Nephron progenitor cell (in vitro differentiated cells): Measurements from ENCODE around the gene TJAP1.
A peak's percentile ranks its signal among the peaks of the same experiment; 100 is the strongest.

Experiments
- DNase-seq: peaks from one replicate; pipeline ENCODE4 v3.0.0; 2021
- H3K27ac Mint-ChIP-seq: 2 replicates; pipeline ENCODE4 v1.8.0; 2021; ENCODE audit warnings: mild to moderate bottlenecking, moderate library complexity, mixed read lengths
- H3K27me3 Mint-ChIP-seq: 2 replicates; pipeline ENCODE4 v1.8.0; 2021; ENCODE audit warnings: mild to moderate bottlenecking, low read depth, mixed read lengths; ENCODE audit not compliant: poor library complexity
- H3K36me3 Mint-ChIP-seq: 2 replicates; pipeline ENCODE4 v1.8.0; 2021; ENCODE audit warnings: low read depth, mixed read lengths
- H3K4me1 Mint-ChIP-seq: 2 replicates; pipeline ENCODE4 v1.8.0; 2021; ENCODE audit warnings: mixed read lengths
- H3K4me3 Mint-ChIP-seq: 2 replicates; pipeline ENCODE4 v1.8.0; 2021; ENCODE audit warnings: mild to moderate bottlenecking, moderate library complexity, mixed read lengths
- H3K9me3 Mint-ChIP-seq: 2 replicates; pipeline ENCODE4 v1.8.0; 2021; ENCODE audit warnings: mild to moderate bottlenecking, moderate library complexity, mixed read lengths
- CTCF ChIP-seq: fragments of 200-600 bp; sonication (generic); IDR thresholded peaks from 2 replicates; pipeline ENCODE4 v1.5.0; 2021; ENCODE audit warnings: antibody characterized with exemption

Gene TJAP1

GRCh38 chr6:43478008-43478372 is 620 bp downstream of the TJAP1 start:
- no peak for TF ChIP-seq CTCF
- peak overlapping the region; percentile 92 for H3K4me3 Mint-ChIP-seq

GRCh38 chr6:43481075-43481474 is 3.7 kb downstream of the TJAP1 start:
- no peak for DNase-seq
- Mint-ChIP-seq H3K36me3 (peaks cover 6% of the 10 kb centered on the region), H3K27me3 (peaks cover 9% of the 10 kb centered on the region), H3K9me3 (no peaks in the 10 kb centered on the region), H3K4me3 (no peak overlapping the region), H3K27ac (no peak overlapping the region), H3K4me1 (peaks cover 55% of the 10 kb centered on the region)
- TF ChIP-seq CTCF = no peak

More at GRCh38 chr6:43478008-43478372, 620 bp downstream of the TJAP1 start:
- peak overlapping the region; percentile 81 for H3K27ac Mint-ChIP-seq
- DNase-seq = no peak
- H3K9me3 Mint-ChIP-seq = no peaks in the 10 kb centered on the region
- peaks cover 65% of the 10 kb centered on the region for H3K4me1 Mint-ChIP-seq
- peaks cover under 1% of the 10 kb centered on the region for H3K36me3 Mint-ChIP-seq
- peaks cover 9% of the 10 kb centered on the region for H3K27me3 Mint-ChIP-seq

- no peak for TF ChIP-seq CTCF
- peaks cover 50% of the 10 kb centered on the region for H3K4me1 Mint-ChIP-seq
- no peak overlapping the region for H3K27ac Mint-ChIP-seq
- H3K4me3 Mint-ChIP-seq = no peak overlapping the region
- H3K27me3 Mint-ChIP-seq = peaks cover 9% of the 10 kb centered on the region
- H3K9me3 Mint-ChIP-seq = no peaks in the 10 kb centered on the region
- no peak for DNase-seq
- H3K36me3 Mint-ChIP-seq = peaks cover 6% of the 10 kb centered on the region
These were observed 4.3 kb downstream of the TJAP1 start for GRCh38 chr6:43481591-43482236.

GRCh38 chr6:43488667-43489276 is 11.4 kb downstream of the TJAP1 start:
- TF ChIP-seq CTCF = no peak
- no peak for DNase-seq
- Mint-ChIP-seq H3K27ac (no peak overlapping the region), H3K4me3 (no peak overlapping the region), H3K27me3 (no peaks in the 10 kb centered on the region), H3K36me3 (no peaks in the 10 kb centered on the region), H3K9me3 (no peaks in the 10 kb centered on the region), H3K4me1 (peaks cover 15% of the 10 kb centered on the region)

GRCh38 chr6:43489277-43490072 is 12.1 kb downstream of the TJAP1 start:
- Mint-ChIP-seq H3K9me3 (no peaks in the 10 kb centered on the region), H3K27me3 (no peaks in the 10 kb centered on the region), H3K4me1 (peaks cover 15% of the 10 kb centered on the region), H3K36me3 (no peaks in the 10 kb centered on the region), H3K27ac (peak overlapping the region; percentile 66), H3K4me3 (no peak overlapping the region)
- TF ChIP-seq CTCF = no peak
- no peak for DNase-seq
